ENCODE results near the gene RIMBP2. TPM values are rescaled to one million over a fixed set of nuclear protein-coding genes. Genes with fewer than 3 reads are reported as not detected.

Gene RIMBP2
- total RNA-seq, 1 donor from 2014 or later, result 0.09 TPM

DNA sequence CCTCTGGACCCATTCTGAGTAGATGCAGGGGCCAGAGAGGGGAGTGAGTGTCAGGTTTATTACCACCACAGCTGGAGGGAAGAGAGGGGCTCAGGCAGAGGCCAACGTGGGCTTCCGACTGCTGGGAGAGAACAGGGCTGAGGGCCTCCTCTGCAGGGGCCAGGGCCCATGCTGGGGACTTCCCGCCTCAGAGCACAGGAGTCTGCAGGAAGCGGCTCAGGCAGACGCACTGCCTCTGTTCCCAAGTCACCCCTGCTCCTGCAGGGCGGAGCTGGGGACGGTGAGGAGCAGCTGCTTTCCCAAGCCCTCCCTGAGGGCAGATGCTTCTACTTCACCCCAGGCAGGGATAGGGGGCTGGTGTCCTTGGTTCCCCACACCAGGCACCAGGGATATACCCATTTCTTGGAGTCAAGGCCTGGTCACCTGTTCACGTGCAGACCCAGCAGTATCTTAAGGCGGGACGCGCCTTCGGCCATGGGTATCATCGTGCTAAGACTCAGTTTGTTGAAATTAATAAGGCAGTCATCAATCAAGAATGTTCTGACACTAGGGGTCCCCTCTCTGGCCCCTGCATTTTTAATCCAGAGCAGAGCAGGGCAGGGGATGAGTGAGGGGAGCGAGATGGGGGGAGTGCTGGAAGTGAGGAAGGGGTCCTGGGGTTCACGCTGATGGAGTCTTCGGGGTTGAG is 278.4 kb downstream of the RIMBP2 start:
- Histone ChIP-seq H3K27ac (no peak overlapping the region), H3K36me3 (no peaks in the 10 kb centered on the region), H3K9me3 (no peaks in the 10 kb centered on the region), H3K4me1 (no peaks in the 10 kb centered on the region), H3K4me3 (no peak overlapping the region), H3K27me3 (no peaks in the 10 kb centered on the region)
- DNase-seq (peak; percentile 31), ATAC-seq (no peak)
- no peak for TF ChIP-seq CTCF (IDR thresholded peaks at IDR 0.05)
- intact Hi-C loops (cut with DNase I), result no loop called here

DNA sequence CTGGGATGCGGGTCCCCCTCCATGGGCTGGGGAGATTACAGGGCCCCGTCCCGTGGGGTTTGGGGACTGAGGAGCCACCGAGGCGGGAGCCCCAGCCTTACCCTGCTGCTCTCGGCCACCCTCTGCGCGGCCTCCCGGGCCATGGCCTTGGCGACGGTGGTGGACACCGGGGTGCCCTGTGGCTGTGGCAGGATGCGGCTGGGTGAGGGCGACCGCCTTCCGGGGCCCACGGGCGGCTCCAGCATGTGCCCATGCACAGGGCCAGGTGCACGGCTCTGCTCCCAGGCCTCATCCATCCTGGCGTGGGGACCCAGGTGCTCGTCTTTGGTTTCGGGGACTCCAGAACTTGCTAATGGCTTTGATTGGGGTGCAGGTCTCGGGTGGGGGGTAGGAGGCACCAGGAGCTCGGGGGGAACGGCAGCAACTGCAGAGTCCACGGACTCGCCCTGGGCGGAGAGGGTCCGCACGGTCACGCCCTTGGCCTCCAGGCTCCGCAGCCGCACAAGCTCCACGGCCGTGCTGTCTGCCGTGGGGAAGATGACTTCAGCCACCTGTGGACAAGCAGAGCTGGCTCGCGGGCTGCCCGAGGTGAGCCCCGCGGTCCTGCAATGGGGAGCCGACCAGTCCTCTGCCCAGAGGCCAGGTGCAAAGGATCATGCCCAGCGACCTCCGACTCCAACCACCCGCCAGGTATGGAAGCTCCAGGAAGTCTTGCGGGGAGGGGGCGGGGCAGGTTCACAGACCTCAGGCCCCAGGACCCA is 279.2 kb downstream of the RIMBP2 start:
- DNase-seq (peak; percentile 57), ATAC-seq (no peak)
- no peaks in the 10 kb centered on the region for H3K27me3 ChIP-seq
- no peaks in the 10 kb centered on the region for H3K9me3 ChIP-seq
- no peak for TF ChIP-seq CTCF (IDR thresholded peaks at IDR 0.05)
- H3K36me3 ChIP-seq, result no peaks in the 10 kb centered on the region
- no peaks in the 10 kb centered on the region for H3K4me1 ChIP-seq
- H3K4me3 ChIP-seq, result no peak overlapping the region
- H3K27ac ChIP-seq, result no peak overlapping the region
- intact Hi-C loops (cut with DNase I), result no loop called here

DNA sequence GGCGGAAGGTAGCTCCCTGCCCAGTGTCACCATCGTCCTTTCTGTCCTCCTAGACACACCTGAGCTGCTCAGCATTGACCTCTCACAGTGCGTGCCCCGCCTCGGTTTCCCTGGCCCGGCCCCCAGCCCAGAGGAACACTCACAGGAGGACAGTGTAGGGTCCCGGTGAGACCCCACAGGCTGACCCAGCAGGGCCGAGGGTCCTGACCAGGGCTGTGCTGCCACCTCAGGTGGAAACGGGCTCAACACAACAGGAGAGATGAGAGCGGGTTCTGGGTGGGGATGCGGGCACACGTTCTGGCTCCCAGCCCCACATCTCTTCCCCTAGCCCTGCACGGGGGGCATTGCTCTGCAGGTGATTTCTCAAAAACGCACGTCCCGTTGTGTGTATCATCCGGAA is 280.3 kb downstream of the RIMBP2 start:
- ATAC-seq (no peak), DNase-seq (peak; percentile 44)
- no peak for TF ChIP-seq CTCF (IDR thresholded peaks at IDR 0.05)
- Histone ChIP-seq H3K27ac (no peak overlapping the region), H3K9me3 (no peaks in the 10 kb centered on the region), H3K4me1 (no peaks in the 10 kb centered on the region), H3K4me3 (no peak overlapping the region), H3K27me3 (no peaks in the 10 kb centered on the region), H3K36me3 (no peaks in the 10 kb centered on the region)
- intact Hi-C loops (cut with DNase I), result no loop called here

- intact Hi-C loops (cut with DNase I), result no loop called here
- Histone ChIP-seq H3K9me3 (no peaks in the 10 kb centered on the region), H3K36me3 (no peaks in the 10 kb centered on the region), H3K4me3 (no peak overlapping the region), H3K4me1 (no peaks in the 10 kb centered on the region), H3K27ac (no peak overlapping the region), H3K27me3 (no peaks in the 10 kb centered on the region)
- ATAC-seq (no peak), DNase-seq (peak; percentile 41)
- TF ChIP-seq CTCF (IDR thresholded peaks at IDR 0.05), result no peak
These were observed 280.8 kb downstream of the RIMBP2 start for GRCh38 chr12:130435331-130435730.

GRCh38 chr12:130434560-130434959 is 281.5 kb downstream of the RIMBP2 start:
- no peaks in the 10 kb centered on the region for H3K27me3 ChIP-seq
- DNase-seq, result peak; percentile 59

More at GRCh38 chr12:130434560-130434959, 281.5 kb downstream of the RIMBP2 start:
- Histone ChIP-seq H3K4me1 (no peaks in the 10 kb centered on the region), H3K27ac (no peak overlapping the region), H3K36me3 (no peaks in the 10 kb centered on the region), H3K4me3 (no peak overlapping the region), H3K9me3 (no peaks in the 10 kb centered on the region)
- no peak for TF ChIP-seq CTCF (IDR thresholded peaks at IDR 0.05)
- intact Hi-C loops (cut with DNase I), result no loop called here
- no peak for ATAC-seq
